CD14-positive monocyte (primary cell): Measurements from ENCODE around the gene SULF2. TPM values are rescaled to one million over a fixed set of nuclear protein-coding genes. Genes with fewer than 3 reads are reported as not detected.
A peak's percentile ranks its signal among the peaks of the same experiment; 100 is the strongest.

Experiments
- DNase-seq, 3 donors: peaks; one replicate each; pipeline ENCODE4 v3.0.0-alpha.2; 2011 to 2022
- H2AFZ ChIP-seq: 2 replicates; pipeline ENCODE4 v1.6.0; 2012; ENCODE audit warnings: mild to moderate bottlenecking, low read depth, low read length, inconsistent platforms; ENCODE audit not compliant: insufficient read depth, poor library complexity, severe bottlenecking
- H3K27ac ChIP-seq, 2 donors: 1 replicate in 1 of 2; 2 replicates in 1 of 2; pipeline ENCODE4 v1.5.1; 2012 to 2013; ENCODE audit warnings: low read length in 2 of 2, control low read depth in 1 of 2, inconsistent platforms in 1 of 2, low read depth in 1 of 2, mild to moderate bottlenecking in 1 of 2
- H3K27me3 ChIP-seq, 2 donors: one replicate each; pipeline versions ENCODE4 v1.6.0 to v1.6.1; 2011 to 2013; ENCODE audit warnings: low read length in 2 of 2; ENCODE audit not compliant: control insufficient read depth in 2 of 2, insufficient read depth in 2 of 2
- H3K36me3 ChIP-seq, 2 donors: replicated peaks in 1 of 2; 1 replicate in 1 of 2; 2 replicates in 1 of 2; pipeline versions ENCODE4 v1.5.1 to v1.6.1; 2012 to 2013; ENCODE audit warnings: low read length in 2 of 2, control low read depth in 1 of 2, inconsistent platforms in 1 of 2, mild to moderate bottlenecking in 1 of 2; ENCODE audit not compliant: insufficient read depth in 2 of 2, control insufficient read depth in 1 of 2
- H3K4me1 ChIP-seq, 2 donors: 1 replicate in 1 of 2; 2 replicates in 1 of 2; pipeline versions ENCODE4 v1.5.1 to v1.6.1; 2012 to 2013; ENCODE audit warnings: low read length in 2 of 2, control low read depth in 1 of 2, inconsistent platforms in 1 of 2, mild to moderate bottlenecking in 1 of 2, moderate library complexity in 1 of 2; ENCODE audit not compliant: insufficient read depth in 2 of 2, control insufficient read depth in 1 of 2
- H3K4me2 ChIP-seq: replicated peaks from 2 replicates; pipeline ENCODE3; 2012; ENCODE audit warnings: low read length, moderate library complexity, mild to moderate bottlenecking; ENCODE audit not compliant: poor library complexity, severe bottlenecking; ENCODE audit errors: extremely low read depth
- H3K4me3 ChIP-seq, 3 experiments: fragments of 200-600 bp in 1 of 3; sonication (generic) in 1 of 3; replicated peaks in 1 of 3; 1 replicate in 2 of 3; 2 replicates in 1 of 3; pipeline ENCODE4 v1.5.1; 2011 to 2013; ENCODE audit warnings: low read length in 3 of 3, mild to moderate bottlenecking in 3 of 3, control low read depth in 2 of 3, low read depth in 2 of 3, inconsistent platforms in 1 of 3, moderate library complexity in 1 of 3
- H3K79me2 ChIP-seq: 2 replicates; pipeline ENCODE4 v1.6.0; 2012; ENCODE audit warnings: mild to moderate bottlenecking, control low read depth, inconsistent platforms, low read length, moderate library complexity; ENCODE audit not compliant: insufficient read depth
- H3K9ac ChIP-seq: 2 replicates; pipeline ENCODE4 v1.6.0; 2017; ENCODE audit warnings: low read length, mild to moderate bottlenecking; ENCODE audit not compliant: insufficient read depth, poor library complexity, severe bottlenecking
- H3K9me3 ChIP-seq, 2 donors: replicated peaks in 1 of 2; 1 replicate in 1 of 2; 2 replicates in 1 of 2; pipeline versions ENCODE4 v1.5.1 to v1.6.1; 2012 to 2013; ENCODE audit warnings: low read length in 2 of 2, control low read depth in 1 of 2; ENCODE audit not compliant: control insufficient read depth in 1 of 2, insufficient read depth in 1 of 2
- H4K20me1 ChIP-seq: 2 replicates; pipeline ENCODE4 v1.6.0; 2012; ENCODE audit warnings: mild to moderate bottlenecking, low read length, control low read depth, moderate library complexity; ENCODE audit not compliant: insufficient read depth
- H3K27ac Mint-ChIP-seq, 7 donors: one replicate each; pipeline ENCODE4 v1.8.0; 2020; ENCODE audit warnings: mild to moderate bottlenecking in 7 of 7, mixed read lengths in 7 of 7, moderate library complexity in 6 of 7, inconsistent platforms in 2 of 7
- H3K27me3 Mint-ChIP-seq, 3 donors: one replicate each; pipeline ENCODE4 v1.8.0; 2021 to 2022; ENCODE audit warnings: low read depth in 3 of 3, mild to moderate bottlenecking in 3 of 3, mixed read lengths in 3 of 3, moderate library complexity in 3 of 3, inconsistent platforms in 1 of 3
- H3K36me3 Mint-ChIP-seq, 2 donors: one replicate each; pipeline ENCODE4 v1.8.0; 2020; ENCODE audit warnings: mixed read lengths in 2 of 2, inconsistent platforms in 1 of 2, mild to moderate bottlenecking in 1 of 2
- H3K4me1 Mint-ChIP-seq: one replicate; pipeline ENCODE4 v1.8.0; 2020; ENCODE audit warnings: mild to moderate bottlenecking, mixed read lengths
- H3K4me3 Mint-ChIP-seq, 2 donors: one replicate each; pipeline ENCODE4 v1.8.0; 2020; ENCODE audit warnings: mild to moderate bottlenecking in 2 of 2, mixed read lengths in 2 of 2, moderate library complexity in 1 of 2
- H3K9me3 Mint-ChIP-seq, 7 donors: one replicate each; pipeline ENCODE4 v1.8.0; 2020 to 2022; ENCODE audit warnings: mixed read lengths in 7 of 7, mild to moderate bottlenecking in 6 of 7, moderate library complexity in 6 of 7, inconsistent platforms in 2 of 7
- WGBS: methylation state at CpG from one replicate; pipeline ENCODE4 v1.1.5; 2013; ENCODE audit warnings: missing lambda C conversion rate; ENCODE audit not compliant: insufficient coverage; 5-methylcytosine and 5-hydroxymethylcytosine counted together
- intact Hi-C, 2 donors: fragments of 100-400 bp; cut with micrococcal nuclease; formaldehyde crosslinking; loops; one replicate each; pipeline versions ENCODE4 v1.15.0 to v1.15.1; 2023
- polyA plus RNA-seq, 3 donors: library from polyadenylated mRNA; depleted of rRNA in 1 of 3; unstranded in 2 of 3; stranded (reverse) in 1 of 3; fragments of 300-500 nt in 2 of 3; fragments of >200 nt in 1 of 3; fragmentation: Illumina TruSeq in 2 of 3; gene quantifications; 1 replicate in 2 of 3; 2 replicates in 1 of 3; pipeline ENCODE4 v1.2.3, GENCODE V29; 2012 to 2021
- TF ChIP-seq, protein P1 (sequence below): fragments of 200-600 bp; IDR thresholded peaks from one replicate; pipeline ENCODE4 v1.8.0; 2022; ENCODE audit warnings: antibody characterized with exemption, mild to moderate bottlenecking

SULF2 gene
- polyA plus RNA-seq, 3 donors: 60.3 to 156 (median 75.5) TPM

DNA sequence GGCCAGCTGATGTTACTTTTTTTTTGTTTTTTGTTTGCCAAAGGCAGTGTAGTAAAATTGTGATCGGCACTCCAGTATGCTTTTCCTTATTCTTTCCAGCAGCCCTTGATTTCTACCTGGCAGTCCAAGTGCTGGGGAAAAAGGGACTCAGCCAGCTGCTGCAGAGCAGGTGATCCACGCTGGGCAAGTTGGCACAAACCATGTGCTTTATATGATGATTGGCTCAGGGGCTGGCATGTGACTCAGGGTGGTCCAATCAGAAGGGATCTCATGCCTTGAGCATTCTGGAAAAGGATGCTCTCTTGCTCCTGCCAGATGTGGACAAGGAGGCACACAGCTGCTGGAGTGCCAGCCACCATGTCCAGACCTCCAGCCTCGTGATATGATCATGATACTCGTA is 54.5 kb downstream of the SULF2 start:
- H3K9me3 Mint-ChIP-seq: peaks cover 0 to 4% (median 0%) of the 10 kb centered on the region in 7 donors
- 100% methylated on average over 1 of the region's 4 CpGs for WGBS

DNA sequence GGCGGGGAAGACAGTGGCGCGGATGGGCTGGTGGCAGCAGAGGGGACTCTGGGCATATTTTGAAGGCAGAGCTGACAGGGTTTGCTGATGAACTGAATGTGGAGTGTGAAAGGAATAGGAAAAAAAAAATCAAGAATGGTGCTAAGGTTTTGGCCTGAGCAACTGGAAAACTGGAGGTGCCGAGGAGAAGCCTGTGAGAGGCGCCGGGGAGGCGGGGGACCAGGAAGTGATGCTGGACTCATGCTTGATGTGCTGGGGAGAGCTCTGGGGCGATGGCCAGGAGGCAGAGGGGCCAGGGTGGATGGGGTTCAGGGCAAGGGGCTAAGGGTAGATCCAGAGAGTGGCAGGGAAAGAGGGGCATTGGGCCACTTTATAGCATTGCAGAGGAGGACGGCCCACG is 55.8 kb downstream of the SULF2 start:
- peak overlapping the region; percentile 75 for H3K9ac ChIP-seq
- peaks cover 59% of the 10 kb centered on the region for H3K79me2 ChIP-seq
- H3K27ac Mint-ChIP-seq: peak overlapping the region; percentile 98 to 100 (median 99)
- H3K27me3 Mint-ChIP-seq: no peaks in the 10 kb centered on the region
- TF ChIP-seq, protein P1, sequence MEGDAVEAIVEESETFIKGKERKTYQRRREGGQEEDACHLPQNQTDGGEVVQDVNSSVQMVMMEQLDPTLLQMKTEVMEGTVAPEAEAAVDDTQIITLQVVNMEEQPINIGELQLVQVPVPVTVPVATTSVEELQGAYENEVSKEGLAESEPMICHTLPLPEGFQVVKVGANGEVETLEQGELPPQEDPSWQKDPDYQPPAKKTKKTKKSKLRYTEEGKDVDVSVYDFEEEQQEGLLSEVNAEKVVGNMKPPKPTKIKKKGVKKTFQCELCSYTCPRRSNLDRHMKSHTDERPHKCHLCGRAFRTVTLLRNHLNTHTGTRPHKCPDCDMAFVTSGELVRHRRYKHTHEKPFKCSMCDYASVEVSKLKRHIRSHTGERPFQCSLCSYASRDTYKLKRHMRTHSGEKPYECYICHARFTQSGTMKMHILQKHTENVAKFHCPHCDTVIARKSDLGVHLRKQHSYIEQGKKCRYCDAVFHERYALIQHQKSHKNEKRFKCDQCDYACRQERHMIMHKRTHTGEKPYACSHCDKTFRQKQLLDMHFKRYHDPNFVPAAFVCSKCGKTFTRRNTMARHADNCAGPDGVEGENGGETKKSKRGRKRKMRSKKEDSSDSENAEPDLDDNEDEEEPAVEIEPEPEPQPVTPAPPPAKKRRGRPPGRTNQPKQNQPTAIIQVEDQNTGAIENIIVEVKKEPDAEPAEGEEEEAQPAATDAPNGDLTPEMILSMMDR: no peak
- H3K27ac ChIP-seq: peak overlapping the region; percentile 93 to 97
- no peak overlapping the region for H2AFZ ChIP-seq
- peaks cover 58 to 81% of the 10 kb centered on the region in 2 donors for H3K4me1 ChIP-seq
- H3K36me3 Mint-ChIP-seq: peaks cover 77 to 89% of the 10 kb centered on the region in 2 donors
- DNase-seq: no peak
- H3K27me3 ChIP-seq: no peaks in the 10 kb centered on the region
- peak overlapping the region in 2 of 3 experiments; percentile 40 to 70 for H3K4me3 ChIP-seq
- H3K36me3 ChIP-seq: peaks cover 24 to 53% of the 10 kb centered on the region in 2 donors
- H3K4me1 Mint-ChIP-seq: peaks cover 75% of the 10 kb centered on the region
- peaks cover 0 to 4% (median 0%) of the 10 kb centered on the region in 7 donors for H3K9me3 Mint-ChIP-seq
- H3K9me3 ChIP-seq: no peaks in the 10 kb centered on the region
- H4K20me1 ChIP-seq: peaks cover 9% of the 10 kb centered on the region
- 89% methylated on average over 9 of the region's 10 CpGs for WGBS
- intact Hi-C loops: loop anchor here (5.0 kb wide), 2 partner anchors 38 to 53 kb away; no protein-coding TSS in a partner anchor
- peak overlapping the region; percentile 81 for H3K4me2 ChIP-seq
- peak overlapping the region; percentile 75 to 86 for H3K4me3 Mint-ChIP-seq

More for the DNA sequence above, 54.5 kb downstream of the SULF2 start:
- peaks cover 68 to 86% of the 10 kb centered on the region in 2 donors for H3K4me1 ChIP-seq
- H2AFZ ChIP-seq: no peak overlapping the region
- Mint-ChIP-seq H3K4me3 (no peak overlapping the region), H3K27me3 (no peaks in the 10 kb centered on the region), H3K4me1 (peaks cover 80% of the 10 kb centered on the region), H3K27ac (peak overlapping the region in 3 of 7 donors; percentile 23 to 98 (median 74)), H3K36me3 (peaks cover 78 to 91% of the 10 kb centered on the region in 2 donors)
- no peak overlapping the region for H3K27ac ChIP-seq
- H3K9ac ChIP-seq: no peak overlapping the region
- DNase-seq: no peak
- peaks cover 60% of the 10 kb centered on the region for H3K79me2 ChIP-seq
- intact Hi-C loops: no loop called here
- no peaks in the 10 kb centered on the region for H3K27me3 ChIP-seq
- TF ChIP-seq, protein P1: no peak
- H3K4me2 ChIP-seq: no peak overlapping the region
- H3K4me3 ChIP-seq: no peak overlapping the region
- H4K20me1 ChIP-seq: no peaks in the 10 kb centered on the region
- H3K36me3 ChIP-seq: peaks cover 24 to 53% of the 10 kb centered on the region in 2 donors
- H3K9me3 ChIP-seq: no peaks in the 10 kb centered on the region
